Measurements from ENCODE around the gene DLGAP1. TPM values are rescaled to one million over a fixed set of nuclear protein-coding genes. Genes with fewer than 3 reads are reported as not detected.

DLGAP1 gene
- total RNA-seq, 4 donors from 2014 or later = 0.22 to 1.5 (median 0.56) TPM

GRCh38 chr18:3793545-3793944 lies 661.6 kb downstream of the DLGAP1 start:
- ATAC-seq = no peak
- H3K27ac ChIP-seq = no peak overlapping the region
- no peaks in the 10 kb centered on the region for H3K4me1 ChIP-seq
- TF ChIP-seq CTCF (IDR thresholded peaks at IDR 0.05) = no peak
- no peak for TF ChIP-seq POLR2AphosphoS5 (IDR thresholded peaks at IDR 0.05)
- TF ChIP-seq POLR2A (IDR thresholded peaks at IDR 0.05) = no peak
- no peak for TF ChIP-seq EP300 (IDR thresholded peaks at IDR 0.05)
- no peaks in the 10 kb centered on the region for H3K36me3 ChIP-seq
- no peak overlapping the region for H3K4me3 ChIP-seq
- H3K27me3 ChIP-seq = no peaks in the 10 kb centered on the region
- 74 to 82% methylated on average over 5 to 6 of the region's 6 CpGs for WGBS, 2 donors (ENCODE audit: low coverage in 1 of 2)
- no peaks in the 10 kb centered on the region for H3K9me3 ChIP-seq

DNA sequence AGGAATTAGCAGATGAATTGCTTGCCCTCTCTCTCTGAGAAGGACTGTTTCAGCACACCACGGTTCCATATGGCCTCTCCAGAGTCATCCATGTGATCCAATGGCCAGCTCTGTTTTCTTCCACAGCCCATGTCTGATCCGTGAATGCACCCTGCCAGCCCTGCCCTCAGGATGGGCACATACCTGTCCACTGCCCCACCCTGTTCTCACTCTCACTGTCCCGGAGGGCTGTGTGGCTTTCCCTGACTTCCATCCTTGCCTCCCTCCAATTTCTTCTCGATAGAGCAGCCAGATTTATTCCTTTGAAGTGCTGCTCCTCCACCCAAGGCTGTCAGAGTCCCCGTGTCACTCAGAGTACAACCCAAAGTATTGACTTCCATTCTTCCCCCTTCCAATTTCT lies 662.0 kb downstream of the DLGAP1 start:
- Histone ChIP-seq H3K9me3 (no peaks in the 10 kb centered on the region), H3K4me3 (no peak overlapping the region), H3K27ac (no peak overlapping the region), H3K27me3 (no peaks in the 10 kb centered on the region), H3K4me1 (no peaks in the 10 kb centered on the region), H3K36me3 (no peaks in the 10 kb centered on the region)
- TF ChIP-seq POLR2AphosphoS5 (IDR thresholded peaks at IDR 0.05) (no peak), EP300 (IDR thresholded peaks at IDR 0.05) (no peak)
- no peak for ATAC-seq
- WGBS, 2 donors (ENCODE audit: low coverage in 1 of 2) = 78 to 82% methylated on average over 5 of the region's 5 CpGs

DNA sequence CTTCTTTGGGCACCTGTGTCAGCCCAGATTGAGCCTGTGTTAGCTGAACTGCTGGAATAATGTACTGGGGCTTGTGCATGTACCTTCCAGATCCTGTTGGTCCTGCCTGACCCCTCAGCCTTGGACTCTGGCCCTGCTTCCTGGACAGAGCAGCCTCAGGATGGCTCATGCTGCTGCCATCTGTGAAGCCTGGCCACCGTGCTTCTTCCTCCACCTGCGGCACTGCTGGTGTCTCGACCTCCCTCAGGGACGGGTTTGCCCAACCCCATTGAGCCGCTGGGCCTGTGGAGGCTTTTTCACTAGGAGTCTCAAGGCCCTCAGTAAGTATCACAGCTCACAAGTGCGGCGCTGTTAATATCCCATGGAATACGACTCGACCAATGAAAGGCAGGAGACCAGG lies 662.4 kb downstream of the DLGAP1 start:
- Histone ChIP-seq H3K27ac (no peak overlapping the region), H3K36me3 (no peaks in the 10 kb centered on the region), H3K9me3 (no peaks in the 10 kb centered on the region), H3K27me3 (no peaks in the 10 kb centered on the region), H3K4me3 (no peak overlapping the region), H3K4me1 (no peaks in the 10 kb centered on the region)
- ATAC-seq = no peak
- no peak for TF ChIP-seq POLR2AphosphoS5 (IDR thresholded peaks at IDR 0.05)
- TF ChIP-seq CTCF (IDR thresholded peaks at IDR 0.05) = no peak
- TF ChIP-seq EP300 (IDR thresholded peaks at IDR 0.05) = no peak
- TF ChIP-seq POLR2A (IDR thresholded peaks at IDR 0.05) = no peak
- 87 to 97% methylated on average over 4 to 6 of the region's 9 CpGs for WGBS, 2 donors (ENCODE audit: low coverage in 1 of 2)

GRCh38 chr18:3791238-3791637 lies 663.9 kb downstream of the DLGAP1 start:
- TF ChIP-seq CTCF (IDR thresholded peaks at IDR 0.05) (no peak), EP300 (IDR thresholded peaks at IDR 0.05) (no peak), POLR2AphosphoS5 (IDR thresholded peaks at IDR 0.05) (no peak), POLR2A (IDR thresholded peaks at IDR 0.05) (no peak)
- ATAC-seq = no peak
- Histone ChIP-seq H3K27me3 (no peaks in the 10 kb centered on the region), H3K4me1 (no peaks in the 10 kb centered on the region), H3K36me3 (no peaks in the 10 kb centered on the region), H3K9me3 (no peaks in the 10 kb centered on the region), H3K4me3 (no peak overlapping the region), H3K27ac (no peak overlapping the region)
- WGBS, 2 donors (ENCODE audit: low coverage in 1 of 2) = 58 to 60% methylated on average over 4 of the region's 4 CpGs

GRCh38 chr18:3790703-3791102 lies 664.4 kb downstream of the DLGAP1 start:
- no peaks in the 10 kb centered on the region for H3K27me3 ChIP-seq
- 12 to 36% methylated on average over 3 to 5 of the region's 5 CpGs for WGBS, 2 donors (ENCODE audit: low coverage in 1 of 2)

More at GRCh38 chr18:3790703-3791102, 664.4 kb downstream of the DLGAP1 start:
- H3K9me3 ChIP-seq = no peaks in the 10 kb centered on the region
- H3K4me1 ChIP-seq = no peaks in the 10 kb centered on the region
- no peaks in the 10 kb centered on the region for H3K36me3 ChIP-seq
- no peak overlapping the region for H3K4me3 ChIP-seq
- TF ChIP-seq EP300 (IDR thresholded peaks at IDR 0.05) = no peak
- TF ChIP-seq POLR2AphosphoS5 (IDR thresholded peaks at IDR 0.05) = no peak
- no peak for TF ChIP-seq CTCF (IDR thresholded peaks at IDR 0.05)
- no peak for TF ChIP-seq POLR2A (IDR thresholded peaks at IDR 0.05)
- no peak overlapping the region for H3K27ac ChIP-seq
- ATAC-seq = no peak

All from gastroesophageal sphincter (tissue), 4 donors.